Measurements from ENCODE around the gene SYCP1.

The SYCP1 gene

DNA sequence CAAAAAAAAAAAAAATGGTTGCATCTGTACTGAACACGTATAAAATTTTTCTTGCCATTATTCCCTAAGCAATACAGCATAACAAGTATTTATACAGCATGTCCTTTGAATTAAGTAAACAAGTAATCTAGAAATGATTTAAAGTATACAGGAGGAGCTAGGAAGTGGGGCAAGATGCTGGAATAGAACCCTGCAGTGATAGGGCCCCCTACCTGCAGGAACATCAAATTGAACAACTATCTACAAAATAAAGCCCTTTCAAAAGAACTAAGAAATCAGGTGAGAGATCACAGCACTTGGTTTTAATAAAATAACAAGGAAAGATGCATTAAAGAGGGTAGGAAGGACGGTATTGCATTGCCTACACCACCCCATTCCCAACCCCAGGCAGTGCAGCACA lies 185.8 kb downstream of the SYCP1 start:
- Histone ChIP-seq H3K4me3 (replicated peaks; ENCODE audit: insufficient read depth, low read length) (no peak overlapping the region), H3K27ac (replicated peaks) (no peak overlapping the region), H3K27me3 (ENCODE audit: insufficient read depth, poor library complexity, severe bottlenecking) (no peaks in the 10 kb centered on the region)
- TF ChIP-seq GABPA (IDR thresholded peaks at IDR 0.05; ENCODE audit: low read depth) (no peak), CTCF (IDR thresholded peaks at IDR 0.05; ENCODE audit: insufficient read depth, low read length) (no peak), SPI1 (IDR thresholded peaks at IDR 0.05; ENCODE audit: borderline replicate concordance, low read depth) (no peak), POLR2AphosphoS5 (IDR thresholded peaks at IDR 0.05; ENCODE audit: low read depth) (no peak)
- TF ChIP-seq, protein P1, sequence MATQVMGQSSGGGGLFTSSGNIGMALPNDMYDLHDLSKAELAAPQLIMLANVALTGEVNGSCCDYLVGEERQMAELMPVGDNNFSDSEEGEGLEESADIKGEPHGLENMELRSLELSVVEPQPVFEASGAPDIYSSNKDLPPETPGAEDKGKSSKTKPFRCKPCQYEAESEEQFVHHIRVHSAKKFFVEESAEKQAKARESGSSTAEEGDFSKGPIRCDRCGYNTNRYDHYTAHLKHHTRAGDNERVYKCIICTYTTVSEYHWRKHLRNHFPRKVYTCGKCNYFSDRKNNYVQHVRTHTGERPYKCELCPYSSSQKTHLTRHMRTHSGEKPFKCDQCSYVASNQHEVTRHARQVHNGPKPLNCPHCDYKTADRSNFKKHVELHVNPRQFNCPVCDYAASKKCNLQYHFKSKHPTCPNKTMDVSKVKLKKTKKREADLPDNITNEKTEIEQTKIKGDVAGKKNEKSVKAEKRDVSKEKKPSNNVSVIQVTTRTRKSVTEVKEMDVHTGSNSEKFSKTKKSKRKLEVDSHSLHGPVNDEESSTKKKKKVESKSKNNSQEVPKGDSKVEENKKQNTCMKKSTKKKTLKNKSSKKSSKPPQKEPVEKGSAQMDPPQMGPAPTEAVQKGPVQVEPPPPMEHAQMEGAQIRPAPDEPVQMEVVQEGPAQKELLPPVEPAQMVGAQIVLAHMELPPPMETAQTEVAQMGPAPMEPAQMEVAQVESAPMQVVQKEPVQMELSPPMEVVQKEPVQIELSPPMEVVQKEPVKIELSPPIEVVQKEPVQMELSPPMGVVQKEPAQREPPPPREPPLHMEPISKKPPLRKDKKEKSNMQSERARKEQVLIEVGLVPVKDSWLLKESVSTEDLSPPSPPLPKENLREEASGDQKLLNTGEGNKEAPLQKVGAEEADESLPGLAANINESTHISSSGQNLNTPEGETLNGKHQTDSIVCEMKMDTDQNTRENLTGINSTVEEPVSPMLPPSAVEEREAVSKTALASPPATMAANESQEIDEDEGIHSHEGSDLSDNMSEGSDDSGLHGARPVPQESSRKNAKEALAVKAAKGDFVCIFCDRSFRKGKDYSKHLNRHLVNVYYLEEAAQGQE (IDR thresholded peaks at IDR 0.05; ENCODE audit: insufficient replicate concordance, low read depth) = no peak
- DNase-seq (ENCODE audit: low read depth in 1 of 2, low spot score in 1 of 2) = no peak

DNA sequence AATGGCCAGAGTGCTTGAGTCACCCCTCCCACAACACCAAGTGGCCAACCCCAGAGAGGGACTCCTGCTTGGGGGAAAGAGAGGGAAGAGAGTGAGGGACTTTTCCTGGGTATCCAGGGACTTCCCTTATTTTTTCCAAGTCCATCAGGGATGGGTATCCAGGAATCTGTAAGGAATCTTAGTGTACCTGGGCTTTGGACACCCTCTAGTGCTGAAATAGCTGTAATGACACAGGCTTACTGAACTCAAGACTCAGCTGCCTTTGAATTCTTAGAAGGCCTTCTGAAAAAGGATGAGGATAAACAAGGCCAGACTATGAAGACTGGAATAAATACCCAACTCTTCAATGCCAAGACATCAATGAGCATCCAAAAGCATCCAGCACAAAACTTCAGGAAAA lies 187.0 kb downstream of the SYCP1 start:
- Histone ChIP-seq H3K27me3 (ENCODE audit: insufficient read depth, poor library complexity, severe bottlenecking) (no peaks in the 10 kb centered on the region), H3K4me3 (replicated peaks; ENCODE audit: insufficient read depth, low read length) (no peak overlapping the region), H3K27ac (replicated peaks) (no peak overlapping the region)
- no peak for DNase-seq (ENCODE audit: low read depth in 1 of 2, low spot score in 1 of 2)
- TF ChIP-seq, protein P1 (IDR thresholded peaks at IDR 0.05; ENCODE audit: insufficient replicate concordance, low read depth) = no peak
- TF ChIP-seq POLR2AphosphoS5 (IDR thresholded peaks at IDR 0.05; ENCODE audit: low read depth) = no peak
- TF ChIP-seq CTCF (IDR thresholded peaks at IDR 0.05; ENCODE audit: insufficient read depth, low read length) = no peak
- TF ChIP-seq SPI1 (IDR thresholded peaks at IDR 0.05; ENCODE audit: borderline replicate concordance, low read depth) = no peak
- no peak for TF ChIP-seq GABPA (IDR thresholded peaks at IDR 0.05; ENCODE audit: low read depth)
